ENCODE measurements around the gene NINL.
"Not testable (repeated sequence)": the region's sequence is repeated elsewhere in the genome, so short reads cannot be mapped to it uniquely, and the experiment has no call there.

NINL gene

GRCh38 chr20:25532015-25532751 lies 53.1 kb downstream of the NINL start:
- no peak for DNase-seq (ENCODE audit: low spot score)

- no peak for DNase-seq (ENCODE audit: low spot score)
Observed at GRCh38 chr20:25529295-25529951, 55.9 kb downstream of the NINL start.

- DNase-seq (ENCODE audit: low spot score), result no peak
Observed at GRCh38 chr20:25527949-25528348, 57.4 kb downstream of the NINL start.

- no peak for DNase-seq (ENCODE audit: low spot score)
Observed at GRCh38 chr20:25526446-25526845, 58.9 kb downstream of the NINL start.

GRCh38 chr20:25525867-25526266 lies 59.5 kb downstream of the NINL start:
- DNase-seq (ENCODE audit: low spot score), result peak; percentile 93

GRCh38 chr20:25525295-25525694 lies 60.0 kb downstream of the NINL start:
- no peak for DNase-seq (ENCODE audit: low spot score)

GRCh38 chr20:25521382-25521781 lies 63.9 kb downstream of the NINL start:
- no peak for DNase-seq (ENCODE audit: low spot score)

- no peak for DNase-seq (ENCODE audit: low spot score)
Observed at GRCh38 chr20:25517124-25517523, 68.2 kb downstream of the NINL start.

GRCh38 chr20:25514747-25515340 lies 70.5 kb downstream of the NINL start:
- DNase-seq (ENCODE audit: low spot score), result no peak

- no peak for DNase-seq (ENCODE audit: low spot score)
Observed at GRCh38 chr20:25514195-25514594, 71.1 kb downstream of the NINL start.

- no peak for DNase-seq (ENCODE audit: low spot score)
Observed at GRCh38 chr20:25512709-25513108, 72.6 kb downstream of the NINL start.

- DNase-seq (ENCODE audit: low spot score), result no peak
Observed at GRCh38 chr20:25511183-25511582, 74.1 kb downstream of the NINL start.

- no peak for DNase-seq (ENCODE audit: low spot score)
Observed at GRCh38 chr20:25510721-25511120, 74.6 kb downstream of the NINL start.

- DNase-seq (ENCODE audit: low spot score), result no peak
Observed at GRCh38 chr20:25510202-25510601, 75.1 kb downstream of the NINL start.

- no peak for DNase-seq (ENCODE audit: low spot score)
Observed at GRCh38 chr20:25509084-25509483, 76.2 kb downstream of the NINL start.

GRCh38 chr20:25508083-25508770 lies 77.1 kb downstream of the NINL start:
- DNase-seq (ENCODE audit: low spot score), result peak; percentile 62

GRCh38 chr20:25507385-25508082 lies 77.8 kb downstream of the NINL start:
- DNase-seq (ENCODE audit: low spot score), result no peak

GRCh38 chr20:25504366-25505135 lies 80.8 kb downstream of the NINL start:
- no peak for DNase-seq (ENCODE audit: low spot score)

- DNase-seq (ENCODE audit: low spot score), result no peak
Observed at GRCh38 chr20:25503936-25504335, 81.4 kb downstream of the NINL start.

- DNase-seq (ENCODE audit: low spot score), result not testable (repeated sequence)
Observed at GRCh38 chr20:25503051-25503639, 82.2 kb downstream of the NINL start.

GRCh38 chr20:25500880-25501351 lies 84.4 kb downstream of the NINL start:
- DNase-seq (ENCODE audit: low spot score), result no peak

All from AG08396 (cell line).